CD8-positive, alpha-beta memory T cell (primary cell): ENCODE measurements around the gene RNU5B-1. TPM values are rescaled to one million over a fixed set of nuclear protein-coding genes. Genes with fewer than 3 reads are reported as not detected.

ENCODE experiments used
- CTCF ChIA-PET: fragments of 350-600 bp; sonication (Branson Sonifier 250); formaldehyde crosslinking; loops from one replicate; lab custom pipeline; 2021; ENCODE audit warnings: antibody characterized with exemption; lab: Charles Lee
- POLR2A ChIA-PET: fragments of 350-600 bp; sonication (Branson Sonifier 250); formaldehyde crosslinking; loops from one replicate; lab custom pipeline; 2021; ENCODE audit warnings: antibody characterized with exemption; lab: Charles Lee
- DNase-seq, 5 donors: peaks; one replicate each; pipeline versions ENCODE4 v3.0.0 to v3.0.0-alpha.2; 2020 to 2022; ENCODE audit warnings: mixed read lengths in 1 of 5
- H3K27ac ChIP-seq: one replicate; pipeline ENCODE4 v1.7.0; 2013; ENCODE audit warnings: low read depth, mild to moderate bottlenecking, low read length, moderate library complexity
- H3K27me3 ChIP-seq: 2 replicates; pipeline ENCODE4 v1.7.0; 2013; ENCODE audit warnings: low read length, mild to moderate bottlenecking; ENCODE audit not compliant: insufficient read depth, poor library complexity, severe bottlenecking
- H3K36me3 ChIP-seq: 2 replicates; pipeline ENCODE4 v1.7.0; 2013; ENCODE audit warnings: mild to moderate bottlenecking, low read length, moderate library complexity; ENCODE audit not compliant: insufficient read depth
- H3K4me1 ChIP-seq: 2 replicates; pipeline ENCODE4 v1.7.0; 2013; ENCODE audit warnings: mild to moderate bottlenecking, low read length, moderate library complexity; ENCODE audit not compliant: insufficient read depth
- H3K4me3 ChIP-seq: 2 replicates; pipeline ENCODE4 v1.7.0; 2013; ENCODE audit warnings: mild to moderate bottlenecking, low read length
- H3K9me3 ChIP-seq: 2 replicates; pipeline ENCODE4 v1.7.0; 2013; ENCODE audit warnings: mild to moderate bottlenecking, low read length
- H3K27ac Mint-ChIP-seq, 8 donors: one replicate each; pipeline ENCODE4 v1.8.0; 2020 to 2021; ENCODE audit warnings: mixed read lengths in 8 of 8, mild to moderate bottlenecking in 6 of 8, inconsistent platforms in 3 of 8, moderate library complexity in 3 of 8
- H3K27me3 Mint-ChIP-seq, 2 donors: one replicate each; pipeline ENCODE4 v1.8.0; 2020 to 2021; ENCODE audit warnings: mixed read lengths in 2 of 2, mild to moderate bottlenecking in 1 of 2, moderate library complexity in 1 of 2
- H3K36me3 Mint-ChIP-seq, 3 donors: one replicate each; pipeline ENCODE4 v1.8.0; 2020 to 2021; ENCODE audit warnings: mixed read lengths in 3 of 3, inconsistent platforms in 1 of 3, mild to moderate bottlenecking in 1 of 3
- H3K4me1 Mint-ChIP-seq, 3 donors: one replicate each; pipeline ENCODE4 v1.8.0; 2020 to 2021; ENCODE audit warnings: mixed read lengths in 3 of 3, inconsistent platforms in 1 of 3, mild to moderate bottlenecking in 1 of 3
- H3K4me3 Mint-ChIP-seq, 7 donors: one replicate each; pipeline ENCODE4 v1.8.0; 2020 to 2021; ENCODE audit warnings: mixed read lengths in 7 of 7, mild to moderate bottlenecking in 6 of 7, moderate library complexity in 4 of 7, inconsistent platforms in 2 of 7
- H3K9me3 Mint-ChIP-seq, 5 donors: one replicate each; pipeline ENCODE4 v1.8.0; 2020 to 2022; ENCODE audit warnings: mixed read lengths in 5 of 5, mild to moderate bottlenecking in 3 of 5, moderate library complexity in 2 of 5, inconsistent platforms in 1 of 5
- polyA plus RNA-seq: library from polyadenylated mRNA; unstranded; fragments of 300-500 nt; fragmentation: Illumina TruSeq; gene quantifications from one replicate; pipeline ENCODE4 v1.2.3, GENCODE V29; 2021
- total RNA-seq, 2 experiments: library from RNA; stranded (reverse); gene quantifications; one replicate each; pipeline ENCODE4 v1.2.3, GENCODE V29; 2021

The RNU5B-1 gene
- total RNA-seq (not detected), polyA plus RNA-seq (not detected)

DNA sequence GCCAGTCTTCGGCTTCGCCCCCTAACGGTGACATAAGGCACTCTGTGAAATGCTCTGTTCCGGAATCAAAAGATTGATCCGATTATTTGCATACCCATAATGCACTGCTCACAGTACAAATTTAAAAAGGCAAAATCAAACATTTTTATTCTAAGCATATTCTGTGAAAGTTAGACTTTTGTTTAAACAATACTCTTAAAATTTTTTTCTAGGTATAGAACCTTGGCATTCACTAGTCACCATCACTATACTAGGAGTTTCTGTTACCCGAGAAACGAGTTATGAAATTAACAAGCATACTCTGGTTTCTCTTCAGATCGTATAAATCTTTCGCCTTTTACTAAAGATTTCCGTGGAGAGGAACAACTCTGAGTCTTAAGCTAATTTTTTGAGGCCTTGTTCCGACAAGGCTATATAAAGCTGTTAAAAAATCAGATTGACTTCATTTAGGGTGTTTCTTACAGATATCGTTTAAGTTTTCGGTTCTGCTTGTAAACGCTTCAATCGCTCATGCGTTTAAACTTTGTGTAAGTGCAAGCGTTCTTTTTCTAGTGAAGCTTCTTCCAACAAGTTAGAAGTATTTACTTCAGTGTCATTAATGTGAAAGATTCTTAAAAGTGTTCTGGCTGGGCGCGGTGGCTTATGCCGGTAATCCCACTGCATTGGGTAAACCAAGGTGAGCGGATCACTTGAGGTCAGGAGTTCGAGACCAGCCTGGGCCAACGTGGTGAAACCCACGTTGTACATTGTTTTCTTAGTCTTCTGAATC lies at the start of gene RNU5B-1:
TSS of gene RNU5B-1 (plus strand) at position 297 of the 769 bp plus-strand sequence.
- peaks cover 19% of the 10 kb centered on the region for H3K4me1 ChIP-seq
- Mint-ChIP-seq H3K4me3 (peak within 1 kb of the TSS; percentile 95 to 99 (median 98)), H3K27ac (peak within 1 kb of the TSS; percentile 99 to 100 (median 99)), H3K4me1 (peaks cover 23 to 39% (median 34%) of the 10 kb centered on the region in 3 donors), H3K27me3 (peaks cover 0 to 5% of the 10 kb centered on the region in 2 donors), H3K9me3 (peaks cover 0 to 2% (median 0%) of the 10 kb centered on the region in 5 donors), H3K36me3 (peaks cover 0 to 8% (median 0%) of the 10 kb centered on the region in 3 donors)
- peak within 1 kb of the TSS; percentile 77 for H3K4me3 ChIP-seq
- no peaks in the 10 kb centered on the region for H3K36me3 ChIP-seq
- H3K9me3 ChIP-seq, result no peaks in the 10 kb centered on the region
- ChIA-PET POLR2A (interaction anchor here (0.6 to 1.8 kb wide), 8 partner anchors 8 to 670 kb away, joined by 3 to 24 read pairs (median 4); partner anchors contain the start of genes CLPX, PARP16 and RAB11A), CTCF (interaction anchor here (1.0 to 1.9 kb wide), 5 partner anchors 9 to 18 kb away, joined by 3 to 5 read pairs (median 4); partner anchors contain the start of gene PARP16)
- DNase-seq, result peak; percentile 59 to 89 (median 88)
- peak within 1 kb of the TSS; percentile 99 for H3K27ac ChIP-seq
- H3K27me3 ChIP-seq, result no peaks in the 10 kb centered on the region

DNA sequence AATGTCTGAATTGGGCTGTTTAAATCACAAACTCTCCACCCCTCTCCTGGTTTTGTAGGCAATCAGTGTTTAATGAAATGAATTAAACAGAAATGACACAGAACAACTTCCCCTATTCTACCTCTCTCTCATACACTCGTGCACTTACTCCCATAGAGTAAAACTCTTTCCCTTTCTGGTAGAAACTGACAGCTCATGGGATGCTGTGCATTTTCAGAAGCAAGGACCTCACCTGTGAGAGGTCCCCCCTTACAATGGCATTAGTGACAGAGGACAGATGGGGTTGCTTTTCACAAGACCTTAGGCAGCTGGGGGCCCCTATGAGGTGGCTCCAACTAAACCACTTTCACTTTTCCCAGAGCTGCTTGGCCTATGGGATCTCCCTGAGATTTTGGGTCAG lies 49.7 kb upstream of the RNU5B-1 start:
- DNase-seq, result no peak
- Mint-ChIP-seq H3K27me3 (no peaks in the 10 kb centered on the region), H3K4me1 (no peaks in the 10 kb centered on the region), H3K9me3 (no peaks in the 10 kb centered on the region), H3K27ac (peak overlapping the region in 1 of 8 donors; percentile 56), H3K36me3 (peaks cover 7 to 57% (median 19%) of the 10 kb centered on the region in 3 donors), H3K4me3 (no peak overlapping the region)
- H3K4me1 ChIP-seq, result no peaks in the 10 kb centered on the region
- ChIA-PET CTCF (no interaction called here), POLR2A (interaction anchor here (0.5 kb wide), 1 partner anchor 32 kb away, joined by 4 read pairs; the partner anchor contains the start of gene PARP16)
- H3K36me3 ChIP-seq, result peaks cover 13% of the 10 kb centered on the region
- H3K9me3 ChIP-seq, result no peaks in the 10 kb centered on the region
- H3K4me3 ChIP-seq, result no peak overlapping the region
- no peak overlapping the region for H3K27ac ChIP-seq
- no peaks in the 10 kb centered on the region for H3K27me3 ChIP-seq

DNA sequence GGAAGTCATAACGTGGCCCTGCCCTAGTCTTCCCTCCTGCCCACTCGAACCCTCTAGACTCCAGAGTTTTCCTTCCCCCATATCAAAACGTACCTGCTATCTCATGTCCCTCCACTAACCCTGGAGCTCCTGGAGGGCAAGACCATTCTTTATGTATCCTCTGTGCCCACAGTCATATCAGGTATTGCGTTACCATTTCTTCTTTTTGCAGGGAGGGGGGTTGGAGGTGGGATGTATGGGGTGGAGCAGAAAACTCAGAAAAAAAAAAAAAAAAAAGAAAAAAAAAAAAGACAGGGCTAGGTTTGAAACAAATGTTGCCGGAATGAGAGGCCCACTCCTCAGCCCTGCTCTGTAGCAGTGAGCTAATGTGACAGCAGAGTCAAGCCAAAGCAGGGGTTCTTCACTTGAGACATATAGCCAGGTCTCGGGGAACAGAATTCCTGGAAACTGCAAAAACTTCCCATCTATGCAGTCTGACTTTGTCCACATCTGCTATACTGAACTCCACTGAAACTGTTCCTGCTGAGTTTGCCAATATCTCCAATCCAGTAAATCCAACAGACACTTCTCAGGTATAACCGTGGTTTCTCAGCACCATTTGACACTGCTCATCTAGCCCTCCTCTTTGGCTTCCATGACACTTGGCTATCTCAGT lies 48.9 kb upstream of the RNU5B-1 start:
- Histone ChIP-seq H3K27ac (no peak overlapping the region), H3K36me3 (peaks cover 21% of the 10 kb centered on the region), H3K4me1 (no peaks in the 10 kb centered on the region), H3K27me3 (no peaks in the 10 kb centered on the region), H3K9me3 (no peaks in the 10 kb centered on the region), H3K4me3 (no peak overlapping the region)
- no peak for DNase-seq
- ChIA-PET CTCF (no interaction called here), POLR2A (interaction anchor here (0.5 kb wide), 1 partner anchor 31 kb away, joined by 4 read pairs; the partner anchor contains the start of gene PARP16)
- Mint-ChIP-seq H3K27me3 (no peaks in the 10 kb centered on the region), H3K36me3 (peaks cover 12 to 63% (median 24%) of the 10 kb centered on the region in 3 donors), H3K4me1 (no peaks in the 10 kb centered on the region), H3K9me3 (no peaks in the 10 kb centered on the region), H3K4me3 (no peak overlapping the region), H3K27ac (peak overlapping the region in 2 of 8 donors; percentile 51 to 53)

DNA sequence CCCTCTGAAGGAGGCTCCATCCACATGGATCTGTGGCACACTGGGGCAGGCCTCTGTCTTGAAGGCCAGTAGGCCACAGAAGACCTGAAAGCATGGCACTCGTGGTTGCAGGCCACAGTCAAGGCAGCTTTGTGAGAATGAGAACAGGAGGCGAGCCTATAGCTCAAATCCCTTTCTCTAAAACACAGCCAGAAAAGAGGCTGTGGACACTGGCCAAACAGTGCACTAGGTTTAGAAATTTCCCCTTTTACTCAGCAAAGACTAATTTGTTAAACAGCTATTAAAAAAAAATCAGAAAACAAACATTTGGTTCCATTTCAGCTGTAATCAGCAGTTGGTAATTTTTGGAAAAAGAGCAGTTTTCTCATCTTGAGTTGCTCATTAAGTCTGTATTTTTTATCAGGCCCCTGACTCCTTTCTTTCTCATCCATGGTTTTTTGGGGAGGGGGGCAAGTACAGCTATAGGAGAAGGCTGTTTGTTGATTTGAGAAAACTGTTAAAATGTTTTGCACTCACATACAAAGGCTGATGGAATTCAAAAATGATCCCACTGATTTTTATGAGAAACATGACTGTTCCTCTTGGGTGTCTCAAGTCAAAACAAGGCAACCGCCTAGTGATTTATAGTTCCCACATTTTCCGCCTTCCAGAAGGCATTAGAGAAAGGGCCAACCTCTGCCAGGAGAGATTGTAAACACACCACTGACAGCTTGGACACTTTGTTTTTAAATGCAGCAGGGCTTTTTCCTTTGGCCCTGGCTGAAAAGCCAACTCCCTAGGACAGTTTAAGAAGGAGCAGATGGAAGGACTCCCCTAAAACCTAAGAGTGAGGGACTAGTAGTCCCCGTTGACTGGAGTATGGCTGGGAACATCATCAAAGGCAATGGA lies 45.9 kb upstream of the RNU5B-1 start:
- no peak overlapping the region for H3K27ac Mint-ChIP-seq
- ChIA-PET CTCF (no interaction called here), POLR2A (no interaction called here)
- Histone ChIP-seq H3K27ac (no peak overlapping the region), H3K9me3 (no peaks in the 10 kb centered on the region), H3K36me3 (peaks cover 35% of the 10 kb centered on the region), H3K4me3 (no peak overlapping the region), H3K4me1 (no peaks in the 10 kb centered on the region), H3K27me3 (no peaks in the 10 kb centered on the region)
- H3K9me3 Mint-ChIP-seq, result no peaks in the 10 kb centered on the region
- no peaks in the 10 kb centered on the region for H3K27me3 Mint-ChIP-seq
- H3K4me3 Mint-ChIP-seq, result no peak overlapping the region
- H3K4me1 Mint-ChIP-seq, result no peaks in the 10 kb centered on the region
- peaks cover 12 to 80% (median 35%) of the 10 kb centered on the region in 3 donors for H3K36me3 Mint-ChIP-seq
- no peak for DNase-seq

DNA sequence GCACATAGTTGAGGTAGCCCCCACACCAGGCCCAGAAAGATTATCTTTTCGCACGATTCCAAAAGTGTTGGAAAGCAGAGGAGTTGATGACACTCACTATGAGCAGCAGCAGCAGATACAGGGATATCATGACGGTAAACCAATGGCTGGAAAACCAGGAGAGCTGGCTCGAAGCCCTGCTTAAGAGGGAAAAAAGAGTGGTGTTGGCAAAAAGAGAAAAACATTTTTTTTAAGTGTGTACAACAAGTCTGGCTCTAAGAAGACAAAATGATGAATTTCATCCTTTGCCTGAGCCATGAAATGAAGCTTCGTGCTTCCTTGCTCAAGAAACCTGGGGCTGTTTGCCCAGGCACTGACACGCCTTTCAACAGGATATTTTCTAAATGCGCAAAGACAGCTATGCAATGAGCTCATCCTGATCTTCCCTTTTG lies 45.1 kb upstream of the RNU5B-1 start:
- Histone ChIP-seq H3K4me3 (no peak overlapping the region), H3K36me3 (peaks cover 39% of the 10 kb centered on the region), H3K4me1 (no peaks in the 10 kb centered on the region), H3K27me3 (no peaks in the 10 kb centered on the region), H3K9me3 (no peaks in the 10 kb centered on the region), H3K27ac (no peak overlapping the region)
- DNase-seq, result no peak
- POLR2A ChIA-PET, result no interaction called here
- Mint-ChIP-seq H3K9me3 (no peaks in the 10 kb centered on the region), H3K4me3 (no peak overlapping the region), H3K4me1 (no peaks in the 10 kb centered on the region), H3K27me3 (no peaks in the 10 kb centered on the region), H3K27ac (peak overlapping the region in 1 of 8 donors; percentile 29), H3K36me3 (peaks cover 12 to 78% (median 33%) of the 10 kb centered on the region in 3 donors)
- CTCF ChIA-PET, result no interaction called here

DNA sequence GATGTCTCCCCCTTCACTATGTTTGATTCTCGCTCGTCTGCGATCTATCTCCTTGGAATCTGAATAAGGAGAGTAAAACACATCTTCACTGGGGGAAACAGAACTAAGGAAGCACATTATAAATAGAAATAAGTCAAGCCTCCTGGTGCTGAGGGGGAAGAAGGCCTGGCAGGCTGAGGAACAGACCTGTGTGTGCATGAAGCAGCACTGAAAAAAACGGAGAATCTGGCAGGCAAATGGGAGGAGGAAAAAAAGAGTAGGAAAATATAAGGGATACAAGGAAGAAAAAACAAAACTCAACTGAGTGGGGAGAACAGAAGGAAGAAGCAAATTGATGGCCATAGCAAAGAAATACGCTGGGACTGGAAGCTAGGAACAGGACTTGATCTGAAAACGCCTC lies 43.5 kb upstream of the RNU5B-1 start:
- no peaks in the 10 kb centered on the region for H3K27me3 ChIP-seq
- Mint-ChIP-seq H3K36me3 (peaks cover 12 to 79% (median 31%) of the 10 kb centered on the region in 3 donors), H3K27me3 (no peaks in the 10 kb centered on the region), H3K4me3 (no peak overlapping the region), H3K27ac (peak overlapping the region in 1 of 8 donors; percentile 66), H3K9me3 (no peaks in the 10 kb centered on the region), H3K4me1 (no peaks in the 10 kb centered on the region)
- H3K9me3 ChIP-seq, result no peaks in the 10 kb centered on the region
- H3K4me1 ChIP-seq, result no peaks in the 10 kb centered on the region
- H3K36me3 ChIP-seq, result peaks cover 42% of the 10 kb centered on the region
- no peak overlapping the region for H3K27ac ChIP-seq
- ChIA-PET CTCF (no interaction called here), POLR2A (no interaction called here)
- no peak for DNase-seq
- no peak overlapping the region for H3K4me3 ChIP-seq

DNA sequence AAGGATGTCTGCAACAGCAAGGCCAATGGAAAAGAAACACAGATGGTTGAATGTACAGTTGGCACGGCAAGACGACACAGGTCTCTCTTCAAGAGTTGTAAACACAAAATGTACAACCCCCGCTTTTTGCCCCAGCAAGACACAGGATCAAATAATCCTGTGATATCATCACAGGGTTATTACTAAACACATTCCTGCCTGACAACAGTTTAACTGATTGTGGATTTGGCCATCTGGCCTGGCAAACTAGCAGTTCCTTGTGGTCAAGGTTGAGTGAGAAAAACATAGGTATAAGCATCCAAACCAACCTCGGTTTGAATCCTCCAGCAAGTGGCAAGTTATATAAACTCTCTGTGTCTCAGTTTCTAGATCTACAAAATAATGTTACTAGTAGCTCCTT lies 41.2 kb upstream of the RNU5B-1 start:
- Histone ChIP-seq H3K9me3 (no peaks in the 10 kb centered on the region), H3K4me1 (no peaks in the 10 kb centered on the region), H3K27me3 (no peaks in the 10 kb centered on the region), H3K36me3 (peaks cover 34% of the 10 kb centered on the region), H3K27ac (no peak overlapping the region), H3K4me3 (no peak overlapping the region)
- Mint-ChIP-seq H3K9me3 (no peaks in the 10 kb centered on the region), H3K4me1 (peaks cover 0 to 3% (median 0%) of the 10 kb centered on the region in 3 donors), H3K4me3 (no peak overlapping the region), H3K27ac (no peak overlapping the region), H3K27me3 (no peaks in the 10 kb centered on the region), H3K36me3 (peaks cover 11 to 75% (median 26%) of the 10 kb centered on the region in 3 donors)
- ChIA-PET POLR2A (no interaction called here), CTCF (no interaction called here)
- no peak for DNase-seq
